Inferior parietal cortex (tissue), 1 donor: Measurements from ENCODE around the gene PTPRK.

Experiments used
- DNase-seq: peaks from one replicate; pipeline ENCODE4 v3.0.0-alpha.2; 2016; ENCODE audit errors: extremely low spot score

Gene PTPRK

GRCh38 chr6:128520436-128521281 is at the start of gene PTPRK:
TSS of gene PTPRK (minus strand) at chr6:128520599. CDS start at chr6:128520358, 241 bp downstream.
- peak; percentile 75 for DNase-seq

GRCh38 chr6:128567029-128567428 is 46.6 kb upstream of the PTPRK start:
- DNase-seq = no peak

GRCh38 chr6:128560966-128561365 is 40.6 kb upstream of the PTPRK start:
- no peak for DNase-seq

GRCh38 chr6:128558924-128559323 is 38.5 kb upstream of the PTPRK start:
- no peak for DNase-seq

GRCh38 chr6:128558021-128558420 is 37.6 kb upstream of the PTPRK start:
- no peak for DNase-seq

GRCh38 chr6:128557081-128557480 is 36.7 kb upstream of the PTPRK start:
- DNase-seq = no peak

- DNase-seq = peak; percentile 27
These were observed 33.9 kb upstream of the PTPRK start for GRCh38 chr6:128554302-128554701.

GRCh38 chr6:128541261-128541660 is 20.9 kb upstream of the PTPRK start:
- DNase-seq = no peak

- DNase-seq = no peak
These were observed 18.4 kb upstream of the PTPRK start for GRCh38 chr6:128538763-128539162.

GRCh38 chr6:128532827-128533226 is 12.4 kb upstream of the PTPRK start:
- no peak for DNase-seq

- DNase-seq = no peak
These were observed 11.7 kb upstream of the PTPRK start for GRCh38 chr6:128532136-128532535.

- no peak for DNase-seq
These were observed 11.3 kb upstream of the PTPRK start for GRCh38 chr6:128531696-128532095.

- no peak for DNase-seq
These were observed 7.8 kb upstream of the PTPRK start for GRCh38 chr6:128528241-128528640.

GRCh38 chr6:128527375-128527774 is 7.0 kb upstream of the PTPRK start:
- DNase-seq = no peak

- DNase-seq = no peak
These were observed 5.9 kb upstream of the PTPRK start for GRCh38 chr6:128526152-128526914.

- DNase-seq = no peak
These were observed 5.0 kb upstream of the PTPRK start for GRCh38 chr6:128525406-128525805.

GRCh38 chr6:128521282-128521632 is 858 bp upstream of the PTPRK start:
- no peak for DNase-seq

- DNase-seq = no peak
These were observed 416 bp downstream of the PTPRK start for GRCh38 chr6:128519931-128520435.

GRCh38 chr6:128519132-128519930 is 1.1 kb downstream of the PTPRK start:
- no peak for DNase-seq

GRCh38 chr6:128518434-128519131 is 1.8 kb downstream of the PTPRK start:
- no peak for DNase-seq

GRCh38 chr6:128517124-128517523 is 3.3 kb downstream of the PTPRK start:
- DNase-seq = no peak
